OCI-M1 (cell line): Measurements from ENCODE around the gene SMC2.

Experiments
- DNase-seq: peaks from one replicate; lab custom pipeline; 2025; lab: John Stamatoyannopoulos, UW

The SMC2 gene

DNA sequence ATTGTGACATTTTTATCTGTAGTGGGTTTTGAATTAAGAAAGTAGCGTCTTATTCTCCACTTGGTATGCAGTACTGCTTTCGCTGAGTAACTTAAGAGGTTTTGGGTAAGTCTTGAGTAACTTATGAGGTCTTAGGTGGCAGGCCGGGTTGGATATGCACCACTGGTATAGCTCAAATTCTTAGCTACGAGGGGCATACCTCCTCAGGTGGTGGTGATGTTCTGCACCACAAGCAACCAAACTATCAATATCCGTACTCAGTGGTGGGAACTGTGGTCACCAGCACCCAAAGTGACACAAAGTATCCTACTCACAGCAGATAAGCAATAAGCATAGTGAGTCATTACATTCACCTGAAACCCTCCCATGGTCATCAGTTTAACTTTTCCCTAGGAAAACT, 13.7 kb downstream of the SMC2 start:
- no peak for DNase-seq

DNA sequence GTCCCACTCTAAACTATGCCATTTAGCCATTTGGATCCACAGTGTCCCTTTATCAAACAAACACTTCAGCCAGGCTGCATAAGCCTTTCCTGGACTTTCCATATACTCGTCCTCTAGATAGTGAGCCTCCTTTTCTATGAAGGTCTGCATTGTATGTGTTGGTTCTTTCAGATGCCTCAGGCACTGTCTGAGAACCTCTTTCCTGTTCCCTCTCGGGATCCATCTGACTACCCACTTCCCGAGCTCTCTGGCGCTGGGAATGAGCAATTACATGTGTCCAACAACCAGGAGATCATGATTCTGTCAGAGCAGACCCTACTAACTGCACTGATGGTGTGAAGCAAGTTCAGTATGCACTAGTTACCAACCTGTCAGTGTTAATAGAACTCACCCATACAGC, 14.2 kb downstream of the SMC2 start:
- no peak for DNase-seq

DNA sequence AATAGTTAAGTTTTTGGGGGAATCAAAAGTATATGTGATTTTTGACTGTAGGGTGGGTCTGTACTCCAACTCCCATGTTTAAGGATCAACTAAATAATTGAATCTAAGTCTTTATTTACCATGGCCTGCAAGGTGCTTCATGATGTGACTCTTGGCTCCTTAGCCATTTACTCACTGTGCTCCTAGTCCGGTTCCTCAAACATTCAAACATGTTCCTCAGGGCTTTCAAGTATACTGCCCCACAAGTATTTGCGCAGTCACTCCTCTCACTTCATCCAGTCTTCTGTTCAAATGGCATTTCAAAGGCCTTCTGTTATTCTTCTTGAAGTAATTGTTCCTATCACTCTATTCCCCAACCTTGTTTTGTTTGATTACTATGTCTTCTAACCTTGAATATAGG, 16.4 kb downstream of the SMC2 start:
- no peak for DNase-seq

DNA sequence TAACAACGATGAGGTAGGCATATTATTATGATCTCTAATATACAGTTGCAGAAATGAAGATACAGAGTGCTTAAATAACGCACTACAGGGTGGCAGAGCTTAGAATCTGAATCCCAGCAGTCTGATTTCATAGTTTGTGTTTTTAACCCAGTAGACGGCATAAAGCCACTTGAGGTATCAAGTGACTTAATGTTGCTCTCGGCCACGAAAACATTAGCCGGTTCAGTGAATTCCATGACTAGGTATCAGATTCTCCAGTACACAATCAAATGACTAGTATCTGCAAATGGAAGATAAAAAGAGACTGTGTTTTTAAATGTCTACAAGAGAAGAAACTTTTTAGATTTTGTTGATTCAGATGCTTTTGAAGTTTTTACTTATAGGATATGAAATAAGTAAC, 24.8 kb downstream of the SMC2 start:
- DNase-seq = no peak

DNA sequence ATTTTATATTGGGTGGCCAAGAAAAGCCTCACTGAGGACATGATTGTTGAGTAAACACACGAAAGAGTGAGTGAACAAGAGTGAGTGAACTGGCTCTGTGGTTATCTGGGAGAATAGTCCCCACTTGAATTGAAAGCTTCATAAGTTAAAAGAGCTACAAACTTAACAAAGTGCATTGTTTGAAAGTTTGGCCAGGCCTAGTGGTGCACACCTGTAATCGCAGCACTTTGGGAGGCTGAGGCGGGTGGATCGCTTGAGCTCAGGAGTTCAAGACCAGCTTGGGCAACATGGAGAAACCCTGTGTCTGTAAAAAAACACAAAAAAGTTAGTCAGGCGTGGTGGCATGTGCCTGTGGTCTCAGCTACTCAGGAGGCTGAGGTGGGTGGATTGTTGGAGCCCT, 26.9 kb downstream of the SMC2 start:
- DNase-seq = no peak

DNA sequence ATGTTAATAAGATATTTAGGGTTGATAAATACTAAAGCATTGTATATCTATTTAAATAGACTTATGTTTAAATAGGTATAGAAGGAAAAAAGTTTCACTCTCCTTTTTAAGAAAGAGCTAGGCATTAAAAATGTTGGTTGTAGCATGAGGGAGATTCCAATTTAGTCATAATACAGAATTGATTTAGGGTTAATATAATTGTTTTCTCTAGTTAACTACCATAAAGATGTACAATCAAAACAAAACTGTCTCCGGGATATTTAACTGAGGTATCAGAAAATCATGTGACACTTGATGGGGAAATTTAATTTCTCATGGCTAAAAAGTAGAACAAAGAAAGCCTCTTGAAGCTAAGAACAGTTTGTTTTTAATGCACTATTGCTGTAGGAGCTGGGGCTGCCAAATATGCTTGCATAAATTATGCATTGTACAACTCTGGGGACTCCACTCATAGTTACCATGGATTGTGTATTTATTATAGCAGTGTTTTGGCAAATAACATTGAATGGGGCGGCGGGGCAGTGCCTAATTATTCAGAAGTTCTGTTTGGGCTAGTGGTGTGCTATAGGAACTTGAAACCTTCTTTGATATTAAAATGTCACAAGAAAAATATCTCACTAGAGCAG, 44.2 kb downstream of the SMC2 start:
- no peak for DNase-seq

DNA sequence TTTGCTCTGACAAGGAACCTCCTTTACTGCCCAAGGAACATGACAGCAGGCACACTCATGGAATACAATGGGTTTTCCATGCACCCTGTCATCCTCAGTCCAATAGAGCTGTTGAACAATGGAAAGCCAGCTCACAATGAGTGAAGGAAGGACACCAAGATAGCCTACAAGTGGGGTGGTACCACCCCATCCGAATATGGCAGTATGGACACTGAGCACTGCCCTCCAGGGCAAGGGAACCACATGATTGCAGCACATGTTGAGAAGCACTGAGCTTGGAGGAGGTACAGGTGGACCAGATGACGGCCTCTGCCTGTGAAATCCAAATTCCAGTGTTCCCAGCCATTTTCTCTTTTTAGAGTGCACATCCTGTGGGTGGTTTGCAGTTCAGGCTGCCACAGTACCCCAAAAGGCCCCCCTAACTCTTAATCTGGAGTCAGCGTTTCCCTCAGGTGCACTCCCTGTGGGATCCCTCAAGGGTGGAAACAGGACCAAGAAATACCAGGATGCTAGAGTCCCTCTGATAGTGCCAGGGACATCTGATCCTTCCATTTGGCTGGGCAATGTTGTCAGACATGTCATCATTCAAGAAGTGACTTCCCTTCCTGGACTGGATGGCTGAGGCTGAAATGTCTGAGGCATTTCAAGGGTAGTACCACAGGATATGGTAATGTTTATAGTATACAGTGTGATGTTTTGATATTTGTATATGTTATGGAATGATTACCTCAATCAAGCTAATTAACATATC, 48.9 kb downstream of the SMC2 start:
- peak; percentile 16 for DNase-seq

DNA sequence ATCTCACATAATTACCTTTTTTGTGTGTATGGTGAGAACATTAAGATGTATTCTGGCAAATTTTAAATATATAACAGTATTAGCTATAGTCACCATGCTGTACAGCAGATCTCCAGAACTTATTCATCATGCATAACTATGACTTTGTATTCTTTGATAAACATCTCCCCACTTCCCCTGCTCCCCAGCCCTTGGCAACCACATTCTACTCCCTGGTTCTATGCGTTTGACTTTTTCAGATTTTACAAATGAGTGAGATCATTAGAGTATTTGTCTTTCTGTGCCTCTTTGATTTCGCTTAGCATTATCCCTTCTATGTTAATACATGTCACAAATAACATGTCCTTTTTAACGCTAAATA, 49.4 kb downstream of the SMC2 start:
- peak; percentile 16 for DNase-seq

DNA sequence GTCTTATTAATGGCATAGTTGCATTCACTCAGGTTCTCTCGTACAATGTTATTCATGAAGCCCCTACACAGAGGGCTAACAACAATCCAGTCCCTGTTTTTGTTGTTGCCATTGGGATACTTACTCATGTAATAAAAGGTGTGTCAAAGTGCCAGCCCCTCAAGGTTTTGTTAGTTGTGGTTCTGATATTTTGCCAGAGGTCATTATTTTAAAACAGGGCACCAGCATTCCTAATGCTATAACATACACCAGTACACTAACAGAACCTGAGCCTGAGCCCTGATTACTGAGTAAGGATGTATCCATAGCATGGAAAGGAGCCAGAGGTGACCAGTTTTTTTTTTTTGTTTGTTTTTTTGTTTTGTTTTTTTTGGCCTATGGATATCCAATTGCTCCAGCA, 50.2 kb downstream of the SMC2 start:
- DNase-seq = no peak

DNA sequence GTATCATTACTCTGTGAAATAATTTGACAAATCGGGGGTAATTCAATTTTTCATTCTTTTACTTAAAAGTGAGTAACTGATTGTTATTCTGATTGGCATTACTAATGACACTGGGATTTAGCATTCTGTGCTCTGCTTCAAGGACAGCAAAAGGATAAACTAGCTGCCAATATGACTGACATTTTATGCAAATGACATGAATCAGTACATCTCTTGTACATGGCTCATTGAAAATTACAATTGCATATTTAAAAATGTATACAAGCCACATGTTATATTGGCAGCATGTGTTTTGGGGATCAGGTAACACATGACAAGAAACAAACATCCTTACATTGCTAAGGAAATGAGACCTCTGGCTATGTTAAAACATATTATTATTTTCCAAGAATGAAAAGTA, 79.0 kb downstream of the SMC2 start:
- no peak for DNase-seq

DNA sequence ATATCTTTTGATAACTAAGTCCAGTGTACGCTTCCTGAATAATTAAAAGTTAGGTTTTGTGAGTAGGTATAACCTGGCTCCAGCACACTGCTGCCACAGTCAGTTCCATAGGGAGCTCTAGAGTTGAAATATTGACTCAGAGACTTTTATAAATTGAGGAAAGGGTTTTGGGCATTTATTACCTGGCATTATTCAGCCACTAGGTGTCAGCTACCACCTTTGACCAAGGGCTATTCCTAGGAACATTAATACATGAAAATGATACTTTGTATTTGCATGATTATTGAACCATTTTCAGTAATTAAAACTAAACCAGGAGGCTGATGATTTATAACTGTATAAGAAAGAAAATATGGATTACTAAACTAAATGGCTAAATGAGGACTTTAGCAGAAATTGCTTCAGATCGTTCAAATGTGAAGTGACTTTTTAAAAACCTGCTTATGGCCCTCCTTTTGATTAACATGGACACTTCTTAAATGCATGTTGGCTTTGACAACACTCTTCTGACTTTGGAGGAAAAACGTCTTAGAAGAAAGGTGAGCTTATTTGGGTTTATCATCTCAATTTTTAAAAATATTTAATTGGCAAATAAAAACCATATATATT, 83.0 kb downstream of the SMC2 start:
- DNase-seq = peak; percentile 64

DNA sequence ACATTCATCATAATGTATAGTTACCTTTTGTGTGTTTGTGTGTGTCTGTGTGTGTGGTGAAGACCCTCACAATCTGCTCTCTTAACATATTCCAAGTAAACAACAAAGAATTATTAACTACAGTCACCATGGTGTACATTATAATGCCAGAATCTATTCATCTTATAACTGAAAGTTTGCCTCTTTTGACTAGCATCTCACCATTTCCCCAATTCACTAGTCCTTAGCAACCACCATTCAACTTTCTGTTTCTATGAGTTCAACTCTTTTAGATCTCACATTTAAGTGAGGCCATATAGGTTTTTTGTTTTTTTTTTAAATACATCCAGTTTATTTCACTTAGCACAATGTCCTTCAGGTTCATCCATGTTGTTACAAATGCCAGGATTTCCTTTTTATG, 83.6 kb downstream of the SMC2 start:
- no peak for DNase-seq
